ENCODE measurements around the gene DHRS9.

The DHRS9 gene

DNA sequence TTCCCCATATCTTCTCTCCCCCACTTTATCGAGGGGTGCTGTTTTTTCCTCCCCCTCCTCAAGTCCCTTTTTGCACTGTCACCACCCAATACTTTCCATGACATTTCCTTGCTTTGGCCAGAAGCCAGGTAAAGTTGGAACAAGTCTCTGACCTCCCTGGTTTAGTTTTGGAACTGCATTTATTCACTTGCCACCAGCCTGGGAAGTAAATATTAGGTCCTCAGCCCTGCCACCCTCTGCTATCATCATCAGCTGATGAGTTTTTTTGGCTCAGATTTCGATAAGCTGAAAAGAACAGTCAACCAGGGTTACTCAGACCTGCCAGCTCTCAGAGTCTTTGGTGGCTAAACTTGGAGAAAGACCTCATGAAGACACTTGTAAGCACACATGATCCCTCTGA is 47.0 kb downstream of the DHRS9 start:
- H3K4me3 ChIP-seq (ENCODE audit: low read length), result no peak overlapping the region

DNA sequence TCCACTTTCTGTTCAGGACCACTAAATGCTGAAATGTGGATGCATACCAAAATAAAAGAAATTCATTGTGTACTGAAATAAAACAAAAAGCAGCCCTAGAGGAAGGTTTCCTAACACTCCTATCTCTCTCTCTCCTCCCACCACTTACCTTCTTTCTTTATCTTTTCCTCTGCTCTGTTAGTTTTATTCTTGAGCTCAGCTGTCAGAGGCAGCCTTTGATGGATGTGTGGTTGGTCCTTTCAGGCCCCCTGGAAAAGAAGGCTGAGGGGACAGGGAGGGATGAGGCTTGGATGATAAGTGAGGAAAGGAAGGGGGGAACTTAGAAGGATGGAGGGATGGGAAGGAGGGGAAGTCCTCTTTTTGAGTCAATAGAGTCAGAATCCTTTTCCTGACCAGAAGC is 47.6 kb downstream of the DHRS9 start:
- TF ChIP-seq, protein P1, sequence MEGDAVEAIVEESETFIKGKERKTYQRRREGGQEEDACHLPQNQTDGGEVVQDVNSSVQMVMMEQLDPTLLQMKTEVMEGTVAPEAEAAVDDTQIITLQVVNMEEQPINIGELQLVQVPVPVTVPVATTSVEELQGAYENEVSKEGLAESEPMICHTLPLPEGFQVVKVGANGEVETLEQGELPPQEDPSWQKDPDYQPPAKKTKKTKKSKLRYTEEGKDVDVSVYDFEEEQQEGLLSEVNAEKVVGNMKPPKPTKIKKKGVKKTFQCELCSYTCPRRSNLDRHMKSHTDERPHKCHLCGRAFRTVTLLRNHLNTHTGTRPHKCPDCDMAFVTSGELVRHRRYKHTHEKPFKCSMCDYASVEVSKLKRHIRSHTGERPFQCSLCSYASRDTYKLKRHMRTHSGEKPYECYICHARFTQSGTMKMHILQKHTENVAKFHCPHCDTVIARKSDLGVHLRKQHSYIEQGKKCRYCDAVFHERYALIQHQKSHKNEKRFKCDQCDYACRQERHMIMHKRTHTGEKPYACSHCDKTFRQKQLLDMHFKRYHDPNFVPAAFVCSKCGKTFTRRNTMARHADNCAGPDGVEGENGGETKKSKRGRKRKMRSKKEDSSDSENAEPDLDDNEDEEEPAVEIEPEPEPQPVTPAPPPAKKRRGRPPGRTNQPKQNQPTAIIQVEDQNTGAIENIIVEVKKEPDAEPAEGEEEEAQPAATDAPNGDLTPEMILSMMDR (conservative IDR thresholded peaks at IDR 0.05; ENCODE audit: low read depth, low read length), result no peak
- H3K4me3 ChIP-seq (ENCODE audit: low read length), result no peak overlapping the region
- DNase-seq (ENCODE audit: low read depth), result no peak

More for the DNA sequence above, 47.0 kb downstream of the DHRS9 start:
- no peak for DNase-seq (ENCODE audit: low read depth)
- TF ChIP-seq, protein P1 (conservative IDR thresholded peaks at IDR 0.05; ENCODE audit: low read depth, low read length), result no peak

DNA sequence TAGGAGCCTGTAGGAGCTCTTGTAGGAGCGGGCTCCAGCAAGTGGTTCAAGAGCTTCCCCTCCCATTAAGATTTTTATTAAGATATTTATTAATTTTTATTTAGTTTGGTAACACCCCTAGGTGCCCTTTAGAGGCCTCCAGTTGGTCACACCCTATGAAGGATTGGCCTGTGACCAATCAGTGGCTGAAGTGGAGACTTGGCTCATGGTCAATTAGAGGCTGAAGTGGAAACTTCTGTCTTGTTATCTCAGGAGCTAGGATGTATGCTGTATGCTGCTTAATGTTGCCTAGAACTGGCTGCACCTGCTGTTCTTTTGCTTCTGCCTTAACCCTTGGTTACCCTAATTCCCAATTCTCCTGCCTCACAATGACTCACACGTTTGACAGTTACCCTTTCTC is 48.7 kb downstream of the DHRS9 start:
- TF ChIP-seq, protein P1 (conservative IDR thresholded peaks at IDR 0.05; ENCODE audit: low read depth, low read length), result no peak

DNA sequence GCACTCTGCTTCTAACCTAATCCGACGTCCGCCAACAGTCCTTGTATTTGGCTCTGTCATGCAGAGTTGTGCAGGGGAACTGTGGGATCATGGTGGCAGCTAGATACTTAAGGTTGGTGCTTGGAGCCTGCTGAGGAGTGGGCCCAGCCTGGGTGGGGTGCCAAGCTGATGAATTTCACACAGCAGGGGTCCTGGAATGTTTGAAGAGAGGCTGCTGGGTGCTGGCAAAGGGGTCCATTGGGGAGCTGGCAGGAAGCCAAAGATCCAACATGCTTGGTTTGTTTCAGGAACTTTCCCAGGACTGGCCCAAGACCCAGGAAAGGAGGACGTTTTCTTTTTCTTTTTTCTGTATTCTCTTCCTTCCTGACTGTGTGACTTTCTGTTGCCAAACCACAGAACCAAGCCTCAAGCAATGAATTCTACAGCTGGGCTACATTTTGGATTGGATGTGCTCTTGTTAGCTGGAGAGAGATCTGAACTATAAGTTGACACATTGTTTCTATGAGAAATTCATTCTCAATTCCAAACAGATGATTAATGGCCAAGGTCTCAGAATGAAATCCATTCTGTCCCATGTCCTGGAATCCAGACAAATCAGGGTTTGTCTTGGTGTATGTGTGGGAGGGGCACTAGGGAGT is 49.9 kb downstream of the DHRS9 start:
- no peak for DNase-seq (ENCODE audit: low read depth)
- TF ChIP-seq, protein P1 (conservative IDR thresholded peaks at IDR 0.05; ENCODE audit: low read depth, low read length), result no peak
- no peak overlapping the region for H3K4me3 ChIP-seq (ENCODE audit: low read length)

More for the DNA sequence above, 48.7 kb downstream of the DHRS9 start:
- no peak overlapping the region for H3K4me3 ChIP-seq (ENCODE audit: low read length)
- no peak for DNase-seq (ENCODE audit: low read depth)

DNA sequence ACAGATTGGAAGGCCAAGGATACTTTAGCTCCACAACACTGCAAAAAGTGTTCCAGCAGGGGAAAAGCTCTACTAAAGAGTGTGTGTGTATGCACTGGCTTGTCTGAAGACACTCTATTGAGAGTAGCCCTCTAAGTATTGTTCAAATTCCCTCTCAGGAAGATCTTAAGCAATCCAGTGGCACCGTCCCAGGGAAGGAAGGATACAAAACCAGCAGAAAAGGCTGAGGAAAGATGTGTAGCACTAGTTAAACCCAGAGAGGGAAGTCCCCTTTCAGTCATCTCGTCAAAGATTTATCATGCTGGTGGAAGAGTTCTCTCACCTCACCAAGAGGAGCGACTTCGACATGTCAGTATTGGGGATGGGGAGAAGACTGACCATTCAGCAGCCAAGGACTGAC is 50.5 kb downstream of the DHRS9 start:
- no peak for DNase-seq (ENCODE audit: low read depth)
- TF ChIP-seq, protein P1 (conservative IDR thresholded peaks at IDR 0.05; ENCODE audit: low read depth, low read length), result no peak

DNA sequence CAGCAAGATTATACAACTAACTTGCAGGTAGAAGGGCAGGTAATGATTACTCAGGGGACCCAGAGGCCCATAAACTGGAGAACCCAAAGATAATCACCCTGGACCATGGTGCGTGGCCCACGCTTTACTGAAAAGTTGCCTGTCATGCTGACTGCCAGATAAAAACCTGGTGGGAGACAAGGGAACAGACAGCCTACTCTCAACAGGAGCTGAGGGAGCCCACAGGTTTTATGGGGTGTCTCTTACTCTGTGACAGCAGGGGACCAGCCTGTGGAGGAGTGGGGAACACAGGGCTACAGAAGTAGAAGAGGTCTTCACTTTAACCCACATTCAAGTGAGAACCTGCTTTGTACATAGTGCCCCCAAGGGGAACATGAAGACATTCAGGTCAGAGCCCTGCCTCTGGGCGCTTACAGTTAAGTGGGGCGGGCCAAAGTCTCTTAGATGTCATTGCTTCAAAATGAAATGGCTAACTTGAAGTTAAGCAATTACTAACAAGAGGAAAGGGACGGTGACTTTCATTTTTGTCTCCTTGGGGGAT is 60.4 kb downstream of the DHRS9 start:
- H3K4me3 ChIP-seq (ENCODE audit: low read length), result no peak overlapping the region
- TF ChIP-seq, protein P1 (conservative IDR thresholded peaks at IDR 0.05; ENCODE audit: low read depth, low read length), result no peak
- DNase-seq (ENCODE audit: low read depth), result no peak

More for the DNA sequence above, 50.5 kb downstream of the DHRS9 start:
- H3K4me3 ChIP-seq (ENCODE audit: low read length), result no peak overlapping the region
